CD4-positive, alpha-beta T cell treated with Interleukin-15 for 1 hour (primary cell): ENCODE results near the gene WWOX.

ENCODE experiments used
- DNase-seq: peaks from one replicate; pipeline ENCODE4 v3.0.0-alpha.2; 2020

Gene WWOX

DNA sequence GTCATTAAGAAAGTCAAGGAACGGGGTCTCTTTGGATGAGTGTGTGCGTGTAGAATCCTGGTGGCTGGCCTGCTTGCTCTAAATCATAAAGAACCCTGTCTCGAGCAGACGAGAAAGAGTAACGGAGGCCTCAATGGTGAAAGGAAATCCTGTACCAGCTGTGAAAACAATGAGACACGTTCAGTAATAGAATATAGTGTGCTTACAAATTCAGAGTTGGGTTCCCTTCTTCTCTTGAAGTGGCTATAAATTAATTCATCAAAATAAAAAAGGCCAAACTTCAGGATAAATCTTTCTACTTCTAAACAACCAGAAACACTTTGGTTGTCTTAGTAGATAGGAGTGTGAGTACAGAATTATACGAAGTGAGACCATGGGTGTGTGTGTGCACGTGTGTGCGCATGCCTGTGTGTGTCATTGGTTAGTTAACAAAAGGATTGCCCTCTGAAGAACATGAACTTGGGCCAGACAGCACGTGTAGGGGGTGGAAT is 48.5 kb downstream of the WWOX start:
- no peak for DNase-seq

DNA sequence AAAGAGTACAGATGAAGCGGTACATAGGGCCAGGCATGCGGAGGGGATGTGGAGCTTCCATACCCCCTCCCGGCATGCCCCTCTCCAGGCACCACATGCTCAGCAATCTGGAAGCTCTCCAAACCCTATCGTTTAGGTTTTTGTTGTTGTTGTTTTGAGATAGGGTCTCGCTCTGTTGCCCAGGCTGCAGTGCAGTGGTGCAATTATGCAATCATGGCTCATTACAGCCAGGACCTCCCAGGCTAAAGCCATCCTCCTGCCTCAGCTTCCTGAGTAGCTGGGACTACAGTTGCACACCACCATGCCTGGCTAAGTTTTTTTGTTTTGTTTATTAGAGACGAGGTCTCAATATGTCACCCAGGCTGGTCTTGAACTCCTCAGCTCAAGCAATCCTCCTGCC is 50.8 kb downstream of the WWOX start:
- no peak for DNase-seq

DNA sequence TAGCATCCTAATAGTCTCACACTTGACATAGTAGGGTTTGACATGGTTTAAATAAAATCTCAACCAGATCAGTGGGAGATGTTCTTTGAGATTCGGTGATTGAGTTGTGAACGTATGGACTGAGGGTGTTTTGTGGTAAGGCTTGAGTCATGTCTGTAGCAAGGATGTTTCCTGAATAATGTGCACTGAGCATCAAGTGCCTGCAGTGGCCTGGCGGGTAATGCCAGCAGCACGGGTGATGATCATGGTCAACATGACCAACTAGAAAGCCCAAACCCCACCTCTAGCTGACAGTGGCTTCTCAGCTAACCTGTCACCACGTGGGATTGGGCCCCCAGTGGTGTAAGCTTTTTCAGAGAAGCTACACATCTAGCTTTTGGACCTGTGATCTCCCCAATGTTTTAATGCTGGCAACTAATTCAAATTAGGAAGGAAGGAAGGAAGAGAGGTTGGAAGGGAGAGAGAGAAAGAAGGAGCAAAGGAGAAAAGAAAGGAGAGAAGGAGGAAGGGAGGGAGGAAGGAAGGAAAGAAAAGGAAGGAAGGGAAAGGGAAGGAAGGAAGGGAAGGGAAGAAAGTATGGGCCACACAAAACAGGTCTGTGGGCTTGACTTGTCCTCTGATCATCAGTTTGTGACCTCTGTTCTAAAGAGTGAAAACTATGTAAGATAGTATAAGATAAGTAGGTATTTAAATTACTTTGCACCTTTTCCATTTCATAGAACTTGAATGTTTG is 55.4 kb downstream of the WWOX start:
- DNase-seq: no peak

DNA sequence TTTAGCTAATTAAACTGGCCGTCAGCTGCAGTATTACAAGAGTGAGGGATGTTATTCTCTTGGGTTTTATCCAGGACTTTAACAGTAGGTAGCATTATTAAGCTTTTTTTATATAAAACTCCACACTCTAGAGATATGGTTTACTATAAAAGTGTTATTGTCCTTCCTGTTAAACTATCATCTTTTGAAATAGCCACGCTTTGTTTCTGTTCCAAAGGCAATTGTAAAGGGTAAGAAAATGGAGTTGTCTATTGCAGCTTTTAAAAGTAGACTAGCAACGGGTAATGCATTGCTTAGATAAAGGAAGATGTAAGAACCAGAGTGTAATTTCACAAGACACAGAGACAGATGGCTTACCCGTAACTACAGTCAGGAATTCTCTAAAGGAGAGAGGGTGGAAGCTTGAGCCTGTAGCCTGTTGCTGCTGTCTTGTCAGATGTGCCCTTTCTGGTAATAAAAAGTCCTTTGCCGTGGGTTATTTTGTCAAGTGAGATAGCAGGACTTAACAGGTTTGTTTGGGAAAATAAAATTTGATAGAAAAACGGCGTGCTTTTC is 56.4 kb downstream of the WWOX start:
- no peak for DNase-seq

DNA sequence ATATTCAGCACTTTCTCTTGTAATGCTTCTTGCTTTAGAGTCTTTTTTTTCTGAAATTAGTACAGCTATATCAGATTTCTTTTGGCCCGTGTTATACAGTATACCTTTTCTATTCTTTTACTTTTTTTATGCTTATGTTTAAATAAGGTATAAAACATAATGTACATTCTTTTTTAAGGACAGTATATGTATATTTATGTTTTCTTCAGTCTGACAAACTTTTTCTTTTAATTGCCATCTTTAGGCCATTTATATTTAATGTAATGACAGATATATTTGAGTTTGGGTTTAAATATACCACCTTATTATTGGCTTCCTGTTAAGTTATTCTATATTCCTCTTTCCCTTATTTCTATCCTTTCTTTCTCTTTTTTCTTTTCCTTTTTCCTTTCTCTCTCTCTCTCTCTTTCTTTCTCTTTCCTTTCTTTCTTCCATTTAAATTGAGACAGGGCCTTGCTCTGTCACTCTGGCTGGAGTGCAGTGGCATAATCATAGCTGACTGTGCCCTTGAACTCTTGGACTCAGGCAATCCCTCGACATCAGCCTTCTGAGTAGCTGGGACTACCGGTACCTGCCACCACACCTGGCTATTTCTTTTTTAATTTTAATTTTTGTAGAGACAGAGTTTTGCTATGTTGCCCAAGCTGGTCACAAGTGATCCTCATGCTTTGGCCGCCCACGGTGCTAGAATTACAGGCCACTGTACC is 61.7 kb downstream of the WWOX start:
- no peak for DNase-seq

DNA sequence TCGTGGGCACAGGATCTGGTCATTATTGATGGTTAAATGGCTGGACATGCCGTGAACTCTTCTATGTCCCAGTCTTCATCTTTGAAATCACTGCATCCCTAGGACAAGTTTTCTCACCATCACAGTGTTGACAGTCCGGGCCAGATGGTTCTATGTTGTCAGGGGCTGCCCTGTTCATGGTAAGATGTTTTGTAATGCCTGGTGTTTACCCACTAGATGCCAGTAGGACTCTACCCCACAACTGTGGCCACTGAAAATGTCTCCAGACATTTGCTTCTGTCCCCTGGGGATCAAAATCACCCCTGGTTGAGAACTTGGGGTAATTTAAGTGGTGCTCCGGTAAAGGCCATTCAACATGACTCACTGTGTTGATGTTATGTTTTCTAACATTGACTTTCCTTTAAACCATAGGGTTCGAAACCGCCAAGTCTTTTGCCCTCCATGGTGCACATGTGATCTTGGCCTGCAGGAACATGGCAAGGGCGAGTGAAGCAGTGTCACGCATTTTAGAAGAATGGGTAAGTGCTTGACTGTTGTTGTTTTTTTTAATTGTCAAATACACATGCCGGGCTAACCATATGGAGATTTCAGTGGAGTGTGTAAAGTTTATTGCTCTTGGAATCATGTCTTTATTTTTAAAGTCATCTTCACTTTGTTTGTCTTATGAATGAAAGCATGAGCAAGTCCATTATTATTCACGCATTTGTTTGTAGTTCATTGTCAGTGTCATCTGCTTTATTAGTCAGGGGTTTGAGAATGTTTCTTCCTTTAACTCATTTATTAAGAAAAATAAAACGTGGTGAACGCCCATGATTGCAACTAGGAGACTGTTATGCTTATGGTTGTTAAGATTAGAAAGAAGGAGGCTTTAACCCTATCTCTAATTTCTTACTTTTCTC is 64.6 kb downstream of the WWOX start:
- no peak for DNase-seq

DNA sequence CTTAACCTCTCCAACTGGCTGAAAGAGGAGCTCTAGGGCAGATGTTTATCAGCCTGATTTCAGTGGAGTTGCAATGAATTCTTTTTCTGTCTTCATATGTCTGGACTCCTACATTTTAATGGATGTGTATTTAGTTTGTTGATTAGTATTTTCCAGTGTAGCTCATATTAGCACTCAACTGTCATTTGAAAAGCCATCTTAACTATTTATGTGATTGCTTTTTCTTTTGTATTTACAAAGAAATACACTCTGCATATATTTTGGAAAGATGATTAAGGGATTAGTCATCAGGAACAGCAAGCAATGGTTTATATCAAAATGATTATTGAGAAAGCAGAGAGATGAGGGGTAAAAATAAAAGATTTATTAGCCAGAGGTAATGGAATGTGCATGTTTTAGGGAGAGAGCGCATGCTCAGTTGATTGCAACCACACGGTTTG is 71.1 kb downstream of the WWOX start:
- DNase-seq: no peak

DNA sequence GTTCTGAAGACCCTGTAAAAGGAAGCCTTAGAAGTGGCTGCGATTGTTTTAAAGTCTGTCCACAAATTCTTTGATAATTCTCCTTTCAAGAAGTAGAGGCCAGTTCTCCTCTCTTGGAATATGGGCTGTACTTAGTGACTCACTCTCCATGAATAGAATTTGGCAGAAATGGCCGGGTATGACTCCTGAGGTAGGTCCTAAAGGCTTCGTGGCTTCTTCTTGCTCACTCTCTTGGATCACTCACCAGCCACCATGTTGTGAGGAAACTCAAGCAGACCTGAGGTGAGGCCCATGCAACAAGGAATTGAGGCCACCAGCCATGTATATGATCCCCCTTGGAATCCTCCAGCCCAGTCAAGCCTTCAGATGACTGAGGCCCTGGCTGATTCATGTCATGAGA is 75.8 kb downstream of the WWOX start:
- DNase-seq: no peak

DNA sequence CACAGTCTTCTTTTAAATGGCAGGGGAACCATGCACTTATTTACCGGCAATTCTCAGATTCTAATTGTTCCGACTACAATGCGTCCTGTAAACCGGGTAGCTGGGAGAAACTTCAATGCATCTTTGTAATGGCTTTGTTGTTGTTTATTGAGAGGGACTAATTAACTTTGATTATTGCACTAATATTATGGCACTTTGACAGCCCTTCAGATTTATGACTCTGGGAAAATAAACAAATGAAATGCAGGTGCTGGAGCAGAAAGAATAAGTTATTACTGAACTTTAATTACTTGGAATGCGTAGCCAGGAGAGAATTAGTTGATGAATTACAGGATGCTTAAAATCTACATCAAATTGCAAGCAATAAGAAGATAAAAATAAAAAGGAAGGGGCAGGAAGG is 77.0 kb downstream of the WWOX start:
- DNase-seq: no peak

DNA sequence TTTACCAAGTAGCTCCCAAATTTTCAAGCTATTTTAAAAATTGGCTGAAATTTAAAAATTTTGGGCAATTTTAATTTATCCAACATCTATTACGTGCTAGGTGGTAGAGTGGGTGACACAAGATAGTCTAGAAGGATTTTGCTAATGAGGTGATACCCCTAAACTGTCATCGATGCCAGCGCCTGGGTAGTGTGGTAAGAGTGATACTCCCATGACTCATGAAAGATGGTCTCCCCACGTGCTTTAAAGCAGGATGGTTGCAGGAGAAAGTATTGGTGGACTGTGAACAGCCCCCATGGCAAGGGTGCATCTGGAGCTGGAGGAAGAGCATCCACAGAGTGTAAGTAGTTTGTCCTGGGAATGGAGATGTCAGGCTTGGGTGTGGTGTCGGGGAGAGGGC is 77.8 kb downstream of the WWOX start:
- DNase-seq: no peak

DNA sequence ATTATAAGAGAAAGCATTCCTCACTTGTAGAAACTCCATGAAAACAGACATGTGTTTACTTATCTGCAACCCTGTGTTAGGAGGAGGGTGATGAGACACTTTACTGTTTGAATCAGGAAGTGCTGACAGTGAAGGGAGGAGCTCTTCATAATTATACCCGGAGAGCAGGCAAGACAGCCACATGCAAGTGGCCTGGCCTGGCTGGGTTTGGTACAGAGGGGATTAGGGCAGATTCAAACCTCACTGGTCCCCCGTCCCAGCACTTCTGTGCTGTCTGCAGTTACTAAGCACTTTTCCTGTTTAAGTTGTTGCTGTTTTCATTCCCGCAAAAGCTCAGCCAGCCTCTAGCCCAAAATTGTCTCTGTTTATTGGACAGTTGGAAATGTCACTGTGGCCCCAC is 78.5 kb downstream of the WWOX start:
- no peak for DNase-seq

DNA sequence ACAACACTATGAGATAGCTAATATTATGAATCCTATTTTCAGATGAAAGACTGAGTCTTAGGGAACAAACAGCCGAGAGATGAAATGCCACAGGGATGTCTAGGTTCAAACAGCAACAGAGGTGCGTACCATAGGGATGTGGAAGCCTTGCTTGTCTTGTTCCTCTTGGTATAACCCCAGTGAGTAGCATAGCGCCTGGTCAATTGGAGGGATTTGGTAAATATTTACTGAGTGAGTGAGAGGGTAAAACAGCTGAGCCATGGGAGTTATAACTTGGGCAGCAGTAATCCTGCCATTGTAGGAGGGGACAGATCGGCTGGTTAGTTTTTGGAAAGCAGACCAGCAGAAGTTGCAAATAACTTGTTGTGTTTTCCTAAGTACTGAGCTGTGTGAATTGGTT is 80.2 kb downstream of the WWOX start:
- no peak for DNase-seq

DNA sequence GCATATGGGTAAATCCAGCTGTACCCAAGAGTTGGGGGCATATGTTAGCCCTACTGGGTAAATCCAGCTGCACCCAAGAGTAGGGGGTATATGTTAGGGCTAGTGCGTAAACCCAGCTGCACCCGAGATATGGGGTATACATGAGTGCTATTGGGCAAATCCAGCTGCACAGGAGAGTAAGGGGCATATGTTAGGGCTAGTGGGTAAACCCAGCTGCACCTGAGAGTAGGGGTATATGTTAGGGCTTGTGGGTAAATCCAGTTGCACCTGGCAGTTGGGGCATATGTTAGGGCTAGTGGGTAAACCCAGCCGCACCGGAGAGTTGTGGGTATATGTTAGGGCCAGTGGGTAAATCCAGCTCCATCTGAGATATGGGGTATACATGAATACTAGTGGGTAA is 80.9 kb downstream of the WWOX start:
- DNase-seq: no peak

DNA sequence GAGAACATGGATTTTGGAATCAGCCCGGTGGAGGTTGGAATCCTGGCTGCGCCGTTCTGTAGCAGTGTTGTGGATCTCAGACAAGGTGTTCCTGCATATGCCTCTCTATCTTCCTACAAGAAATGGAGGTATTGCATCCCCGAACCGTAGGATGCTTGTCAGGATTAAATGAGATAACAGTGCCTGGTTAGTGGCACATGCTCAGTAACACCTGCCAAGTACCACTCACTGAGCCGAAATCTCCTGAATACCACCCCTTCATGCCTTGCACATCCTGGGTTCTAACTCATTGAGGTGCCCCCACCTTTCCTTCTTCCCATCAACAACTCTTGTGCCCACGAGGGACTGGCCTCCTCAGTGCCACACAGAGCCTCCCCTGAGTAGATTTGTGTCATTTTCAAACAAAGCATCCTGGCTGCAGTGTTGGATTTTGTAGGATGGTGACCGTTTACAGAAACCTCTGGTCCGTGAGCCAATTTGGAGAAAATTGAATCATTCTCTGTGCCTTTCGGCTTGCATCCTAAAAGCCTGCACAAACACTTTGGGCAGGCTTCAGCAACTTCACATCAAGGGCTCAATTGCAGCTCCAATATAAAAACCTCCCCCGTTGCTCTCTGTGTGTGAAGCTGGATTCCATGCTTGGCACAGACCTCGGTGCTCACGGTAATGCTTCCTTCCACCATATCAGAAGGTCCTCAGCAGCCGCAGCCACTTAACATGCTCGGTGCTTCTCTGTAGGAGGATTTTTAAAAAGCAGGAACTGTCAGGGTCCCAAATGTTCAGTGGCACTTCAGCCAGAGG is 84.2 kb downstream of the WWOX start:
- DNase-seq: no peak

DNA sequence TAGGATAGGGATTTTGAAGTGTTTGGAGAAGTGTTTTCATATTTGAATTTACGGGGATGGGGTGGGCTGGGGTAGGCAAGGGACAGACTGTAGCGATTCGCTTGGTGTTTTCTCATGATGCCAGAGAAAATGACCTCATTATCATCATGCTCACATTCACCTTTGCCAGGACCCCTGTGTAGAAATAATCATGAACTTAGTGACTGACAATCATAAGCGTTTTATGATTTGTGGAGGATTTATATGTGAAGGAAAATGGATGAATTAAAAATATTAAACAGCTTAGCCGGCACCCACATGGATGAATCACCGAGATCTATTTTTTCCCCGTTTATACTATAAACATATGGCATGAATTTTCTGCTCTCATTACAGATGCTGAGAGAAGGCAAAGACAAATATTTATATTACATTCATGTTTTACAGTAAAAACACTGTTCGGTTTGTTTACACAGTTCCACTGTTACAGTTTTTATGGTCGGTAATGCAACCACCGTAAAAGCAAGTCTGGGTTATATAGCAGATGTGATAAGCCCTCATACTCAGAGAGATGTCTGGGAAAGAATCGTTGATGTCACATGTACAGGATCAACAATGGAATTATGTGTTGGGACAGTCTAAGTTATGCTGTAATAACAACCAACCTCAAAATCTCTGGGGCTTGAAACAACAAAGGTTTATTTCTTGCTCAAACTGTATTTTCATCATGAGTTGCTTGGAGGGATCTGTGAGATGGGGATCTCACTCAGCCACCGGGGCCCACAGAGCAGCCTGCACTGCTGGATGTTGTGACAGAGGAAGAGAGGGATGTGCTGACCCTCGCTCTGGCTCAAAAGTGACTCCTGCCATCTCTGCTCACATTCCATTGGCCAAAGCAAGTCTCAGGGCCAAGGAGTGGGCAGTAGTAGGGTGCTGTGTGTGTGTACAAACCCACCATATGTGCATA is 85.1 kb downstream of the WWOX start:
- DNase-seq: no peak

DNA sequence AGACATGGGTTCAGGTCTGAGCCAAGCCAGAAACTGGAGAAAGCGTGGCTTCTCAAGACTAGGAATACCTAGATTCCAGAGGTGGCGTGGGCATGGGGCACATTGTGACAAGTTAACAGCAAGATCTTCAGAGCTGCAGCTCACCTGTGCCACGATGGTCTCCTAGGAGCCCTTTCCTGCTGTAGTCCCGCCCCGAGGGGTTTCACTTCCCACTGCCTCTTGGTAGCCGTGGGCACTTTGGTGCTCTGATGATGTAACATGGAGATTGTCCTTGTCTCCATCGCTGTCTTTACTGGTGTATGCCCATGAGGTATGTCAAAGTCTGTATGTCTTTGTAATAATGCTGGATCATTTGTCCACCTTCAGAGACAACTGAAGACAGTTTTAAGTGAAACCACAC is 89.7 kb downstream of the WWOX start:
- DNase-seq: no peak

DNA sequence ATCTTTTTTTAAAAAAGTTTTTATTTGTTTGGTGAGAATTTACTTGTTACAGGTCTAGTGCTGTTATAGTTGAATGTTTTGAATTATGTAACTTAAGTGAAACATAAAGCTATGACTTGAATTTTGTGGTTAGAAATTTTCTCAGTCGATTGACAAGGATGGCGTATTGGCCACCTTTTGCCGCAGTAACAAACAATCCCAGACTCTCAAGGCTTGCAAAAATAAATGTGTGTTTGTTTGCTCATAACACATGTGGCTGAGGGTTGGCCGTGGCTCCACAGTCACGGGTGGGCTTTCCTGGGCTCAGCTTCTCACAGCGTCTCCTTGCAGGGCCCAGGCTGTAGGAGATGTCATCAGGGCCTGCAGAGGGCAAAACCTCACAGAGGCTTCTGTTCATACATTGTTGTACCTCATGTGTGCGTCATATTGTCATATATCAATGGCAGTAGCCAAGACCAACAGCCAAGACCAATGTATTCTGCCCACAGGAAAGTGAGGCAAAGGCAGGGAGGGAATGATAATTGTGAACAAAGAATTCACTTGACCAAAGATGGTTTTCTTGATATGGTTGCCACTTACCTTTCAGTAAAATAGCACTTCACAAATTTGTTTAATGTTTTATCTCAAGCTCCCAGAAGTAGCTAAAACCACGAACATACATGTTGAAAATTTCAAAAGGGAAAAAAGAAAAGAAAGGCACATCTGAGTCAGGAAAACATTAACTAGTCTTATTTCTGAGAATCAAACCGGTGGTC is 93.5 kb downstream of the WWOX start:
- DNase-seq: no peak

DNA sequence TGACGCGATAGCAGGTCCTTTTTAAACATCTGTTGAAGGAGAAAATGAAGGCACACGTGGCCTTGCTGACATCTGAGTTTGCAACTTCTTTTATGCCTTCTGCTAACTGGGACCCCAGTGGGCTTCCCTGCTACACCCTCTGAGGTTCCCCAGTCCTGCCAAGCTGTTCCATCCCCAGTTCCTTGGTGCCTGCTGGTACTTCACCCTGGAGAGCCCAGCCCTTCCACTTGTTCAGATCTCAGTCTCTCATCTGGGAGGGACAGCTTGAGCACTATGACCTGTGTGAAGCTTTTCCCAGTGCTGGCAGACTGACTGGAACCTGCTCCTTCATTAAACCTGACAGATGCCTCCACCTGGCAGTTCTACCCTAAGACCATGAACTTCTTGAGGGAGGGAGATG is 95.5 kb downstream of the WWOX start:
- DNase-seq: no peak

DNA sequence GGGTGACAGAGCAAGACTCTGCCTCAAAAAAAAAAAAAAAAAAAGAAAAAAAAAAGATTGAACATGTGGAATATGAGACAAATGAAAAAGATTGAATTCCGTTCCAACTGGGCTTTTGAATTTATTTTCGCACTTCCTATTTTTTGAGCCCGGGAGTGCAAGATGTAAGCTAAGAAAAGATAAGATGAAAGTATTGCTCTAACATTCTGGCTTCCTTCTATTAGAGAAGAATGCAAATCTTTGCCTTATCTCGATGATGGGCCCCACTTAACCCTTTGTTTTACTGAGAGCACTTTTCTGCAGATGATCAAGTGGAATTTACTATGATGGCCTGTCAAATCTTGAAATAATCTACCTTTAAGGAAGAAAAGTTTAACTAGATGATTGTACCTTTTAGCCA is 96.3 kb downstream of the WWOX start:
- no peak for DNase-seq

DNA sequence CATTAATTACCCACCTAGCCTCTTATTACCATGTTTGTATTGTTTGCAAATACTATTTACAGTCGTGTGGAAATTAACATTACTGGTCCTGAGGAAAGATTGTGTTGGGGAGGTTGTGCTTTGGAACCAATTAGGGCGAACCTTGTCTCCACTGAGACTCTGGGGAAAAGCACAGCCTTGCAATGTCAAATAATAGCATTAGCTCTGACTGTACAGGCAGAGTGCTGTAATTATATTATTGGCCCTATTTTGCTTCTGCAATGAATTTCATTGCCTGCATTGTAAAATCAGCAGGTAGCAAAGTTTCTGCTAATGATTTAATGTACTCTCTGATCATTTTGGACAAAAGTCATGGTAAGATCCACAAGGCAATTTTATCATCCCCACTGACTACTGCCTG is 97.0 kb downstream of the WWOX start:
- DNase-seq: no peak
